IMR-90 (cell line): ENCODE measurements around the gene DMAC2. TPM values are rescaled to one million over a fixed set of nuclear protein-coding genes. Genes with fewer than 3 reads are reported as not detected.
A peak's percentile ranks its signal among the peaks of the same experiment; 100 is the strongest.

Source experiments
- ATAC-seq: fragments of 200-7000 bp; cut with Tn5 transposase; 2 replicates; pipeline ENCODE4 v1.9.1; 2020; ENCODE audit warnings: low read depth, mild to moderate bottlenecking, moderate library complexity
- BruUV-seq: library from RNA; stranded (reverse); fragments of 400-500 nt; replicated peaks from 2 replicates; lab custom pipeline; 2021; lab: Mats Ljungman, UMichigan
- CTCF ChIA-PET: fragments of 300-600 bp; formaldehyde crosslinking; extraction: SDS; loops from one replicate; lab custom pipeline; 2021; ENCODE audit warnings: antibody characterized with exemption; lab: Yijun Ruan, JAX
- POLR2A ChIA-PET: fragments of 300-600 bp; sonication (Branson Sonifier 250); formaldehyde crosslinking; loops from one replicate; lab custom pipeline; 2022; ENCODE audit warnings: antibody characterized with exemption; ENCODE audit not compliant: unreplicated experiment; lab: Charles Lee
- DNase-seq: peaks from one replicate; pipeline ENCODE4 v3.0.0; 2013
- H2AFZ ChIP-seq: replicated peaks from 2 replicates; pipeline ENCODE3; 2013; ENCODE audit warnings: low read length, mild to moderate bottlenecking; ENCODE audit not compliant: poor library complexity
- H2AK5ac ChIP-seq: 2 replicates; pipeline ENCODE4 v1.6.1; 2013; ENCODE audit warnings: low read depth, low read length, inconsistent platforms
- H2AK9ac ChIP-seq: replicated peaks from 2 replicates; pipeline ENCODE3; 2013; ENCODE audit warnings: mild to moderate bottlenecking, low read depth, low read length, moderate library complexity; ENCODE audit not compliant: poor library complexity
- H2BK120ac ChIP-seq: 2 replicates; pipeline ENCODE4 v1.6.1; 2013; ENCODE audit warnings: low read depth, low read length, inconsistent platforms
- H2BK15ac ChIP-seq: 3 replicates; pipeline ENCODE4 v1.6.1; 2013; ENCODE audit warnings: low read depth, low read length, inconsistent platforms
- H2BK20ac ChIP-seq: 2 replicates; pipeline ENCODE4 v1.6.1; 2013; ENCODE audit warnings: low read depth, mild to moderate bottlenecking, inconsistent platforms, low read length, moderate library complexity
- H2BK5ac ChIP-seq: 2 replicates; pipeline ENCODE4 v1.6.1; 2013; ENCODE audit warnings: mild to moderate bottlenecking, low read depth, low read length, inconsistent platforms; ENCODE audit not compliant: poor library complexity, severe bottlenecking
- H3K14ac ChIP-seq: replicated peaks from 2 replicates; pipeline ENCODE4 v1.6.1; 2013; ENCODE audit warnings: low read depth, low read length, inconsistent platforms
- H3K18ac ChIP-seq: 2 replicates; pipeline ENCODE4 v1.6.1; 2013; ENCODE audit warnings: low read depth, low read length, control low read depth
- H3K23ac ChIP-seq: 2 replicates; pipeline ENCODE4 v1.6.1; 2013; ENCODE audit warnings: low read depth, low read length, inconsistent platforms
- H3K27ac ChIP-seq: 2 replicates; pipeline ENCODE4 v1.5.1; 2013; ENCODE audit warnings: mild to moderate bottlenecking, control low read depth, low read length; ENCODE audit not compliant: insufficient read depth
- H3K27me3 ChIP-seq: 2 replicates; pipeline ENCODE4 v1.6.1; 2013; ENCODE audit warnings: low read length; ENCODE audit not compliant: control insufficient read depth, insufficient read depth
- H3K36me3 ChIP-seq: 2 replicates; pipeline ENCODE4 v1.6.1; 2013; ENCODE audit warnings: low read length, mixed read lengths; ENCODE audit not compliant: control insufficient read depth, insufficient read depth
- H3K4ac ChIP-seq: 2 replicates; pipeline ENCODE4 v1.6.1; 2013; ENCODE audit warnings: low read depth, low read length, inconsistent platforms
- H3K4me1 ChIP-seq: 2 replicates; pipeline ENCODE4 v1.6.1; 2013; ENCODE audit warnings: low read length, mixed read lengths; ENCODE audit not compliant: control insufficient read depth, insufficient read depth
- H3K4me2 ChIP-seq: 2 replicates; pipeline ENCODE4 v1.6.1; 2013; ENCODE audit warnings: low read depth, mild to moderate bottlenecking, control low read depth, low read length, moderate library complexity
- H3K4me3 ChIP-seq: 2 replicates; pipeline ENCODE4 v1.5.1; 2013; ENCODE audit warnings: low read depth, mild to moderate bottlenecking, control low read depth, low read length, moderate library complexity; ENCODE audit not compliant: insufficient read depth
- H3K56ac ChIP-seq: 2 replicates; pipeline ENCODE4 v1.6.1; 2013; ENCODE audit warnings: low read length, inconsistent platforms; ENCODE audit not compliant: insufficient read depth; ENCODE audit errors: extremely low read depth
- H3K79me1 ChIP-seq, 2 experiments: 2 replicates each; pipeline ENCODE4 v1.6.1; 2013; ENCODE audit warnings: low read length in 2 of 2, inconsistent platforms in 1 of 2, low read depth in 1 of 2
- H3K9ac ChIP-seq: 2 replicates; pipeline ENCODE4 v1.6.1; 2013; ENCODE audit warnings: low read depth, low read length, control low read depth
- H3K9me1 ChIP-seq: 2 replicates; pipeline ENCODE4 v1.6.1; 2013; ENCODE audit warnings: low read length, inconsistent platforms; ENCODE audit not compliant: insufficient read depth
- H3K9me3 ChIP-seq: 2 replicates; pipeline ENCODE4 v1.6.1; 2013; ENCODE audit warnings: low read length; ENCODE audit not compliant: control insufficient read depth, insufficient read depth
- H4K20me1 ChIP-seq: 2 replicates; pipeline ENCODE4 v1.6.1; 2013; ENCODE audit warnings: low read length, inconsistent platforms; ENCODE audit not compliant: insufficient read depth
- H4K5ac ChIP-seq: 2 replicates; pipeline ENCODE4 v1.6.1; 2013; ENCODE audit warnings: mild to moderate bottlenecking, low read depth, low read length, control low read depth
- H4K8ac ChIP-seq, 2 experiments: 2 replicates each; pipeline ENCODE4 v1.6.1; 2013; ENCODE audit warnings: low read depth in 2 of 2, low read length in 2 of 2, control low read depth in 1 of 2, inconsistent platforms in 1 of 2
- H4K91ac ChIP-seq: 2 replicates; pipeline ENCODE4 v1.6.1; 2013; ENCODE audit warnings: low read depth, low read length, inconsistent platforms; ENCODE audit not compliant: insufficient read depth
- CEBPB ChIP-seq: IDR thresholded peaks from 2 replicates; pipeline ENCODE4 v1.6.1; 2012; ENCODE audit warnings: low read depth, low read length, improper control_type of control experiment
- FOS ChIP-seq: fragments of 150-350 bp; IDR thresholded peaks from 2 replicates; pipeline ENCODE4 v1.6.1; 2016; ENCODE audit warnings: low read depth, low read length
- MAFK ChIP-seq: IDR thresholded peaks from 2 replicates; pipeline ENCODE4 v1.6.1; 2012; ENCODE audit warnings: low read depth, low read length, improper control_type of control experiment
- NFE2L2 ChIP-seq: fragments of 150-350 bp; IDR thresholded peaks from 2 replicates; pipeline ENCODE4 v1.6.1; 2016; ENCODE audit warnings: low read depth, mild to moderate bottlenecking, low read length
- POLR2A ChIP-seq: IDR thresholded peaks from 2 replicates; pipeline ENCODE4 v1.6.1; 2012; ENCODE audit warnings: mild to moderate bottlenecking, low read depth, low read length
- WGBS, 2 experiments: methylation state at CpG; one replicate each; pipeline versions ENCODE4 v1.1.5 to v1.1.7; 2013; ENCODE audit warnings: missing lambda C conversion rate in 2 of 2; ENCODE audit not compliant: insufficient read length in 1 of 2; ENCODE audit errors: extremely low coverage in 2 of 2; 5-methylcytosine and 5-hydroxymethylcytosine counted together
- dilution Hi-C: fragments of 300-500 bp; cut with HindIII; formaldehyde crosslinking; loops from one replicate; pipeline ENCODE4 v1.14.3; 2018; ENCODE audit warnings: low sequenced_read_pairs; ENCODE audit not compliant: unreplicated experiment
- in situ Hi-C: fragments of 300-500 bp; cut with MboI; formaldehyde crosslinking; loops from 3 replicates; pipeline ENCODE4 v1.14.3; 2019; ENCODE audit warnings: low sequenced_read_pairs, inconsistent platforms, mixed read lengths
- intact Hi-C: fragments of 100-400 bp; cut with micrococcal nuclease; formaldehyde crosslinking; loops from 2 replicates; pipeline ENCODE4 v1.10.0; 2022
- polyA plus RNA-seq, 3 experiments: library from polyadenylated mRNA; depleted of rRNA; stranded (reverse); fragments of >200 nt; gene quantifications; 2 replicates each; pipeline ENCODE4 v1.2.3, GENCODE V29; 2012; ENCODE audit warnings: low replicate concordance in 1 of 3
- total RNA-seq: library from RNA; depleted of rRNA; stranded (reverse); fragments of >200 nt; gene quantifications from 2 replicates; pipeline ENCODE4 v1.2.3, GENCODE V29; 2012
- TF ChIP-seq, protein P1 (sequence below): fragments of 150-350 bp; IDR thresholded peaks from 2 replicates; pipeline ENCODE4 v1.6.1; 2016; ENCODE audit warnings: low read depth, mild to moderate bottlenecking, low read length, moderate library complexity, borderline replicate concordance
- TF ChIP-seq, protein P2 (sequence below): fragments of 150-350 bp; IDR thresholded peaks from 2 replicates; pipeline ENCODE4 v1.6.1; 2017; ENCODE audit warnings: mild to moderate bottlenecking, antibody characterized with exemption, low read length, low read depth
- TF ChIP-seq, protein P3 (sequence below): conservative IDR thresholded peaks from 2 replicates; pipeline ENCODE4 v1.5.1; 2012; ENCODE audit warnings: mild to moderate bottlenecking, low read depth, low read length, improper control_type of control experiment

Gene DMAC2
- total and polyA plus RNA-seq, 2 of the 4 experiments (the other 2 are of a cell fraction): 52.5 to 72.2 TPM

DNA sequence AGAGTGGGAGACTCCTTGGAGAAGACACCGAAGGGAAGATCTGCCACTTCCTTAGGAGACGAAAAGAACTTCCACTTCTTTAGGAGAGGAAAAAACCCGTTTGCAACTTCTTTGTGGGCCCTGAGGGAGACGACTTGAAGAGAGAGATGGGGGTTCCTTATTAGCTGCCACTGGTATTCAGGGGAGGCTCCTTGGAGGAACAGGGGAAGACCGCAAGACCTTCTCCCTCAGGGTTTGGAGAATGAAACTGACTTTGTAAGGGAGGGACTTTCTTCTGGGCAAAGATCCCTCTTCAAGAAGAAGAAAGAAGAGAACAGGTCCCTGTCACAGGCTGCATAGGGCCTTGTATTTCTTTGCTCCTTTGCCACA lies 41.7 kb downstream of the DMAC2 start:
- POLR2A ChIA-PET: no interaction called here
- H3K14ac ChIP-seq: peak overlapping the region; percentile 69
- no peak overlapping the region for H2BK15ac ChIP-seq
- H3K9me3 ChIP-seq: no peaks in the 10 kb centered on the region
- H2BK20ac ChIP-seq: no peak overlapping the region
- peak overlapping the region; percentile 87 for H2AK9ac ChIP-seq
- H3K4me2 ChIP-seq: peak overlapping the region; percentile 94
- intact Hi-C loops (loop anchor here (5.0 kb wide), 1 partner anchor 46 kb away; the partner anchor contains the start of gene TGFB1), dilution Hi-C loops (no loop called here), in situ Hi-C loops (no loop called here)
- DNase-seq: no peak
- H4K20me1 ChIP-seq: no peaks in the 10 kb centered on the region
- H3K27ac ChIP-seq: peak overlapping the region; percentile 70
- H3K4ac ChIP-seq: peak overlapping the region; percentile 54; the same call in 1 of the 2 replicates
- no peak for ATAC-seq
- H2AFZ ChIP-seq: peak overlapping the region; percentile 89
- no peak overlapping the region for H2AK5ac ChIP-seq
- no peak overlapping the region for H3K23ac ChIP-seq
- peak overlapping the region; percentile 62 for H3K56ac ChIP-seq
- BruUV-seq: no TSS peak
- H3K18ac ChIP-seq: no peak overlapping the region
- no CpG with 5 or more reads among the region's 5 CpGs for WGBS, 2 experiments
- peak overlapping the region; percentile 59 to 74; a peak in 3 of 4 replicates for H4K8ac ChIP-seq
- peaks cover 18 to 30% of the 10 kb centered on the region in 2 experiments for H3K79me1 ChIP-seq
- CTCF ChIA-PET: no interaction called here
- TF ChIP-seq, protein P1, sequence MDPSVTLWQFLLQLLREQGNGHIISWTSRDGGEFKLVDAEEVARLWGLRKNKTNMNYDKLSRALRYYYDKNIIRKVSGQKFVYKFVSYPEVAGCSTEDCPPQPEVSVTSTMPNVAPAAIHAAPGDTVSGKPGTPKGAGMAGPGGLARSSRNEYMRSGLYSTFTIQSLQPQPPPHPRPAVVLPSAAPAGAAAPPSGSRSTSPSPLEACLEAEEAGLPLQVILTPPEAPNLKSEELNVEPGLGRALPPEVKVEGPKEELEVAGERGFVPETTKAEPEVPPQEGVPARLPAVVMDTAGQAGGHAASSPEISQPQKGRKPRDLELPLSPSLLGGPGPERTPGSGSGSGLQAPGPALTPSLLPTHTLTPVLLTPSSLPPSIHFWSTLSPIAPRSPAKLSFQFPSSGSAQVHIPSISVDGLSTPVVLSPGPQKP: no peak
- TF ChIP-seq FOS (no peak), POLR2A (no peak), MAFK (no peak), CEBPB (no peak), NFE2L2 (no peak)
- TF ChIP-seq, protein P2, sequence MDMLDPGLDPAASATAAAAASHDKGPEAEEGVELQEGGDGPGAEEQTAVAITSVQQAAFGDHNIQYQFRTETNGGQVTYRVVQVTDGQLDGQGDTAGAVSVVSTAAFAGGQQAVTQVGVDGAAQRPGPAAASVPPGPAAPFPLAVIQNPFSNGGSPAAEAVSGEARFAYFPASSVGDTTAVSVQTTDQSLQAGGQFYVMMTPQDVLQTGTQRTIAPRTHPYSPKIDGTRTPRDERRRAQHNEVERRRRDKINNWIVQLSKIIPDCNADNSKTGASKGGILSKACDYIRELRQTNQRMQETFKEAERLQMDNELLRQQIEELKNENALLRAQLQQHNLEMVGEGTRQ: no peak
- TF ChIP-seq, protein P3, sequence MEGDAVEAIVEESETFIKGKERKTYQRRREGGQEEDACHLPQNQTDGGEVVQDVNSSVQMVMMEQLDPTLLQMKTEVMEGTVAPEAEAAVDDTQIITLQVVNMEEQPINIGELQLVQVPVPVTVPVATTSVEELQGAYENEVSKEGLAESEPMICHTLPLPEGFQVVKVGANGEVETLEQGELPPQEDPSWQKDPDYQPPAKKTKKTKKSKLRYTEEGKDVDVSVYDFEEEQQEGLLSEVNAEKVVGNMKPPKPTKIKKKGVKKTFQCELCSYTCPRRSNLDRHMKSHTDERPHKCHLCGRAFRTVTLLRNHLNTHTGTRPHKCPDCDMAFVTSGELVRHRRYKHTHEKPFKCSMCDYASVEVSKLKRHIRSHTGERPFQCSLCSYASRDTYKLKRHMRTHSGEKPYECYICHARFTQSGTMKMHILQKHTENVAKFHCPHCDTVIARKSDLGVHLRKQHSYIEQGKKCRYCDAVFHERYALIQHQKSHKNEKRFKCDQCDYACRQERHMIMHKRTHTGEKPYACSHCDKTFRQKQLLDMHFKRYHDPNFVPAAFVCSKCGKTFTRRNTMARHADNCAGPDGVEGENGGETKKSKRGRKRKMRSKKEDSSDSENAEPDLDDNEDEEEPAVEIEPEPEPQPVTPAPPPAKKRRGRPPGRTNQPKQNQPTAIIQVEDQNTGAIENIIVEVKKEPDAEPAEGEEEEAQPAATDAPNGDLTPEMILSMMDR: no peak
- H4K5ac ChIP-seq: peak overlapping the region; percentile 71
- H3K4me3 ChIP-seq: peak overlapping the region; percentile 79
- no peaks in the 10 kb centered on the region for H3K27me3 ChIP-seq
- H3K36me3 ChIP-seq: 0 out of 2 replicates have a peak, but pooled peaks cover 3% of the 10 kb centered on the region
- no peak overlapping the region for H4K91ac ChIP-seq
- peaks cover 9% of the 10 kb centered on the region; the same call in 1 of the 2 replicates for H3K9me1 ChIP-seq
- H3K4me1 ChIP-seq: peaks cover 4% of the 10 kb centered on the region; the same call in 1 of the 2 replicates
- peak overlapping the region; percentile 81 for H3K9ac ChIP-seq
- peak overlapping the region; percentile 93 for H2BK5ac ChIP-seq
- H2BK120ac ChIP-seq: no peak overlapping the region
